HS-5 (cell line): Measurements from ENCODE around the gene SMYD3.
"Not testable (repeated sequence)": the region's sequence is repeated elsewhere in the genome, so short reads cannot be mapped to it uniquely, and the experiment has no call there.

Experiments used
- DNase-seq: peaks from one replicate; pipeline ENCODE4 v3.0.0-alpha.2; 2012; ENCODE audit warnings: low read depth

The SMYD3 gene

GRCh38 chr1:246108278-246108925 lies 398.7 kb downstream of the SMYD3 start:
- no peak for DNase-seq

- no peak for DNase-seq
Measured at GRCh38 chr1:246107516-246108277, 399.4 kb downstream of the SMYD3 start.

- no peak for DNase-seq
Measured at GRCh38 chr1:246106342-246106763, 400.7 kb downstream of the SMYD3 start.

- DNase-seq: no peak
Measured at GRCh38 chr1:246104927-246105326, 402.2 kb downstream of the SMYD3 start.

GRCh38 chr1:246099570-246099969 lies 407.5 kb downstream of the SMYD3 start:
- DNase-seq: no peak

- no peak for DNase-seq
Measured at GRCh38 chr1:246096356-246096755, 410.7 kb downstream of the SMYD3 start.

GRCh38 chr1:246095443-246095842 lies 411.6 kb downstream of the SMYD3 start:
- no peak for DNase-seq

- no peak for DNase-seq
Measured at GRCh38 chr1:246093230-246093629, 413.8 kb downstream of the SMYD3 start.

- DNase-seq: no peak
Measured at GRCh38 chr1:246092136-246092535, 414.9 kb downstream of the SMYD3 start.

- no peak for DNase-seq
Measured at GRCh38 chr1:246091477-246091876, 415.6 kb downstream of the SMYD3 start.

DNA sequence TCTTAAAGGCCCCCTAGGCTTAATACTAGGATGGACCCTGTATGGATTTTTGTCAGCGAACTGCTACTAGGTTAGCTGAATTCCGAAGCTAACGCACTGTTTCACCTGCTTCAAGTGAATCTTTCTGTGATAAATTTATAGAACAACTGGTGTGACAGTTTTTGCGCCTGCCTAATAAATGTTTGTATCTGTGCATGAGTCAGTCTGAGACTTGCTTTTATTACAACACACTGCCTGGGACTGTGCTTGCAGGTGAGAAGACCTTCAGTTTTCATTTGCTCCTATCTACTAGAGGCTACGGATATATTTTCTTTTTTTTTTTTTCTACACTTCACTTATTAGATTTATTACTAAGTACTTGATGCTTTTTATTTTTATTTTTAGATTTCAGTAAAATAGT lies 420.9 kb downstream of the SMYD3 start:
- no peak for DNase-seq

DNA sequence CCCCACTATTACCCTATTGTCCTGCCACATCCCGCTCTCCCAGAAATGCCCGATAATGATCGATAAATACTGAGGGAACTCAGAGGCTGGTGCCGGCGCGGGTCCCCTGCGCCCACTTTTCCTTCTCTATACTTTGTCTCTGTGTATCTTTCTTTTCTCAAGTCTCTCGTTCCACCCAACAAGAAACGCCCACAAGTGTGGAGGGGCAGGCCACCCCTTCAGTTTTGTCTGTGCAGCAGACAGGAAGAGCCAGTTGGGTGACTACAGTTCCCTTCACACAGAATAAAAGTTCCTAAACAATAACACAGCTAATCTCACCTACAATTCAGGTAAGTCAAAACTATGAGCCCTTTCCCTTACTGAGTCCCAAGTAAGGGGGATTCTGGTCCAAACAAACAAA lies 423.7 kb downstream of the SMYD3 start:
- no peak for DNase-seq

- DNase-seq: no peak
Measured at GRCh38 chr1:246081856-246082668, 425.0 kb downstream of the SMYD3 start.

DNA sequence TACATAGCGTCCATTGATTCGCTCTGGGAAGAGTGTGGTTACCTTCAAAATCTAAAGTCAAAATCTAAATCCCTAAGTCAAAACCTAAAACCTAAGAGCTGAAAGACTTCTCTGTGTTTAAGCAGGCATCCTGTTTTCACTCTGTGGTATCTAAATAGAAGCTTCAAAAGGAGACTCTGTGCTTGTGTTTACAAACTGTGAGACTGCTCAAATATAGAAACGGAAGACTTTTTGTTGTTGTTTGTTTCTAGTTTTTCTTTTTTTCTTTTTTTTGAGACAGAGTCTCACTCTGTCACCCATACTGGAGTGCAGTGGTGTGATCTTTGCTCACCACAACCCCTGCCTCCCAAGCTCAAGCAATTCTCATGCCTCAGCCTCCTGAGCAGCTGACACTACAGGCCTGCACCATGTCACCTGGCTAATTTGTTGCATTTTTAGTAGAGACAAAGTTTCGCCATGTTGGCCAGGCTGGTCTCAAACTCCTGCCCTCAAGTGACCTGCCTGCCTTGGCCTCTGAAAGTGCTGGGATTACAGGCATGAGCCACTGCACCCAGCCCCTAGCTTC lies 425.9 kb downstream of the SMYD3 start:
- no peak for DNase-seq

- DNase-seq: no peak
Measured at GRCh38 chr1:246080031-246080430, 427.0 kb downstream of the SMYD3 start.

DNA sequence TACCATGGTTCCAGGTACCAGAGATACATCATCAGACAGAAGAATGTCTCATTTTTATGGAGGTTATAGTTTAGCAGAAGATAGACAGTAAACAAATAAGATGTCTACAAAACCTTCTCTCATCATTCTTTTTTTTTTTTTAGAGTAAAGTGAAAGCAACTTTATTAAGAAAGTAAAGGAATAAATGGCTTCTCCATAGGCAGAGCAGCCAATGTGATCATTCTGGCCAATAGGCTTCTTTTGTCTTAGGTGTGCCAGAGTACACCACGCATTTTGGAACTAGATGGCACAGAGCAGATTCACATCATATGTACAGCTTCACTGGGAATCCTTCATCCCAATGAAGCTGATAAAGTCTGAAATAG lies 428.2 kb downstream of the SMYD3 start:
- DNase-seq: no peak

DNA sequence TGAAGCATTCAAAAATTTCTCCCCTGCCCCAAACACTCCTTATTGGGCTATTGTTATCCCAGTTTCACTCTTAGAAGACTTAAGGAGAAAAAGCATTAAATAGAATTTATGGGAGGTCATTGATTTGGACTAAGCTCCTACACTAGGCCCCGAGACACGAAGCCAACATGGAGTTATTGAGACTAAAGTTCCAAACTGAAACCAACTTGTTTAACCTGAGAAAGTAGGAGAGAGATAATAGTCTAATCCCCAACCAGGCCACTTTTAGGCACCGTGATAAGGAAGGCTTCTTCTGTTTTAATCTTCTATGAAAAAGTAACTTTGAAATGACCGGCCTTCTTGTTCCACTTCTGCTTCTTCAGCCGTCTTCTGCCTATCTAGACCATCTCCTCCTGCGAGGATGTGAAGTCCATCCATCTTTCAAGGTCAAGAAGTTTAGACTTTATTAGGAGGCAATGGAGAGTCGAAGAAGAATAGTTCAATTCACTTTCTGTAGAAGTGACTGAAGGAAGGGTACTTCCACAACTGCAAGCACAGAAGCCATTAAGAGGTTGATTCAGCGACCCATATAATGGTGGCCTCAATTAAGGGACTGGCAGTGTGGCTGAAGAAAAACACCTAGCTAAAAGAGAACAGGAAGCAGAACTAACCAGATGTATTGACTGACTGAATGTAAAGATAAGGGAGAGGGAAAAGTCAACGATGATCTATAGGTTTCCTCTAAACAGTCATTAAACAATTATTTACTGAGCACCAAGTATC lies 428.8 kb downstream of the SMYD3 start:
- DNase-seq: no peak

DNA sequence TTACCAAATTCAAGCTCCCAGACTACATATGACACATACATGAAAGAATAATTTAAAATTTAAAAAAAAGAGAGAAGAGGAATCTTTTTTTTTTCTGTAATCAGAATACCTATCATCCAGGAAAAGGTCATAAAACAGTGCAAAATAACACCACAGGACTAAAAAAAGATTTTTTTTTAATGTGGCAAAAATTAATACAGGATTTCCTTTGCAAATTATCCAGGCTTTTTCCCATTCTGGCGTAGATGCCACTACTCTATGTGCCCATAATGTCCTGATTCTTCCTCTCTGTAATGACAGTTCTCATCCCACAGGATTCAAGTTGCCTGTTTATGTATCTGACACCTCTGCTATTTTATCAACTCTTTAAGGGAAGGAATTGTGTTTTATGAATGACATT lies 429.6 kb downstream of the SMYD3 start:
- no peak for DNase-seq

DNA sequence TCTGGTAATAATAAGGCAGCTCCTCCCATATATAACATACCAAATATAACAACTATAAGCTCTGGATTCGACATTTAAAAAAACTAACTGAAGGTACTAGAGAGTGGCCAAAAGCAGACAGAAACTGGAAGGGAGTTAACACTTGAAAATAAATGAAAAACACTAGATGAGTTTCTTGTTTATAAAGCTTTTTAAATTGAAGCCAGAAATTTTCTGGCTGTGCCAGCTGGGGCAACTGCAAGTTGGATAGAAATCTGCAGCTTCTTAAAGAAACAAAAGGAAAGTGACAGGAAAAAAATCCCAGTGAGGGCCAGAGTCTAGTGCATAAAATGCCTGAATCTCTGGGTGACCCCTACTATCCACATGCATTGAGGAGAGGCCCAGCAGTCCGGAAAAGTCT lies 432.7 kb downstream of the SMYD3 start:
- DNase-seq: no peak

GRCh38 chr1:246072456-246072955 lies 434.6 kb downstream of the SMYD3 start:
- no peak for DNase-seq

- not testable (repeated sequence) for DNase-seq
Measured at GRCh38 chr1:246071981-246072380, 435.1 kb downstream of the SMYD3 start.

DNA sequence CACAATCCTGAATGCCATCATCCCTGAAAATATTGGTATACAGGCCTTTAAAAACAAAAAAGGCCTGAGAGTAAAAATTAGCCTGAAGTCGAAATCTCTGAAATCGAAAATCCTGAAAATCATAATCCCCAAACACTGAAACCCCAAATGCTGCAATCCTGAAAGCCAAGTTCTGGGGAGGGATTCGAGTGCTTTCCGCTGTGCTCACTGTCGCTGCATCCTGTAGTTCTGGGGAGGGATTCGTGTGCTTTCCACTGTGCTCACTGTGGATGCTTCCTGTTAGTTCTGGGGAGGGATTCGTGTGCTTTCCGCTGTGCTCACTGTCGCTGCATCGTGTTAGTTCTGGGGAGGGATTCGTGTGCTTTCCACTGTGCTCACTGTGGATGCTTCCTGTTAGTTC lies 435.5 kb downstream of the SMYD3 start:
- DNase-seq: not testable (repeated sequence)
